HEK293T (cell line): ENCODE data around the gene ZC3H15.

ENCODE experiments used
- BHLHE40 ChIP-seq: fragments of 450-650 bp; IDR thresholded peaks from 2 replicates; pipeline ENCODE4 v1.6.1; 2016; ENCODE audit warnings: mild to moderate bottlenecking, moderate library complexity, borderline replicate concordance
- CTBP1 ChIP-seq: fragments of 450-650 bp; IDR thresholded peaks from 2 replicates; pipeline ENCODE4 v1.6.1; 2016; ENCODE audit warnings: borderline replicate concordance
- SUZ12 ChIP-seq: fragments of 450-650 bp; IDR thresholded peaks from 2 replicates; pipeline ENCODE4 v1.6.1; 2016; ENCODE audit warnings: mild to moderate bottlenecking
- ZNF384 ChIP-seq: fragments of 450-650 bp; IDR thresholded peaks from 2 replicates; pipeline ENCODE4 v1.6.1; 2016
- TF ChIP-seq, protein P1 (sequence below): fragments of 450-650 bp; IDR thresholded peaks from 2 replicates; pipeline ENCODE4 v1.6.1; 2016

DNA sequence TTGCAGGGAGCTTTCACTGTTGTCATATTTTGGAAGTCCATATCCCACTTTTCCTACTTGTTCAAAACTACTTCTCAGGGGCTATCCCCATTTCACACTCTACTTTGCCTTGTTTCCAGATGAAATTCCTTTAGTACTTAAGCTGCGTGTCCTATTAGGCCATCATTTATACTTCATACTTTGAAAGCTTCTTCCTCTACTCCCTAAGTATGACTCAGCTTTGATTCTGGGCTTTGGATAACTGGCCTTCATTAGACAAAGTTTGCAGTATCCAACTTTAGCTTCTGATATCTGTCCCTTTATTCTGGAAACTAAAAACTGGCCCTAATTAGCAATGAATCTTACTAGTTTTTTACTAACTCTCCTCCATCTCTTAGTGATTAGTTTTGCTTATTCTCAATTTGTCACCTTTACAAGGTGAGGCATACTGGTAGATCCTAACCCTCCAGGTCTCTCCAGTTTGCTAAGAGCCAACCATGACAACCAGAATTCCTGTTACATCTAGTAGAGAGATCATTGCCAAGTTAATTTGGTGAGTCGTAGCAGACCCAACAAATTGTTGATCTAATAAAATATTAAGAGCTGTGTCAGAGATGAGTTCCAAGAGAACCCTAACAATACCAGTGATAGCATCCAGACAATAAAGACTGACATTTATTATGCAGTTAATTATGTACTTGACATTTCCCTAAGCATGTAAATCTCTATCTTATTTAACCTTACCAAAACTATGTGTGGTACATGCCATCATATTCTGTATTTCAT, 72.6 kb downstream of the ZC3H15 start:
- TF ChIP-seq ZNF384 (no peak), BHLHE40 (no peak), CTBP1 (no peak), SUZ12 (no peak)
- TF ChIP-seq, protein P1, sequence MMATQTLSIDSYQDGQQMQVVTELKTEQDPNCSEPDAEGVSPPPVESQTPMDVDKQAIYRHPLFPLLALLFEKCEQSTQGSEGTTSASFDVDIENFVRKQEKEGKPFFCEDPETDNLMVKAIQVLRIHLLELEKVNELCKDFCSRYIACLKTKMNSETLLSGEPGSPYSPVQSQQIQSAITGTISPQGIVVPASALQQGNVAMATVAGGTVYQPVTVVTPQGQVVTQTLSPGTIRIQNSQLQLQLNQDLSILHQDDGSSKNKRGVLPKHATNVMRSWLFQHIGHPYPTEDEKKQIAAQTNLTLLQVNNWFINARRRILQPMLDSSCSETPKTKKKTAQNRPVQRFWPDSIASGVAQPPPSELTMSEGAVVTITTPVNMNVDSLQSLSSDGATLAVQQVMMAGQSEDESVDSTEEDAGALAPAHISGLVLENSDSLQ, result no peak
